Lung (tissue), 12 donors: ENCODE measurements around the gene URGCP. TPM values are rescaled to one million over a fixed set of nuclear protein-coding genes. Genes with fewer than 3 reads are reported as not detected.
"Not testable (repeated sequence)": the region's sequence is repeated elsewhere in the genome, so short reads cannot be mapped to it uniquely, and the experiment has no call there.

Experiments used
- ATAC-seq: fragments of 200-7000 bp; cut with Tn5 transposase; one replicate; pipeline ENCODE4 v1.9.1; 2020; ENCODE audit warnings: moderate number of reproducible peaks; ENCODE audit not compliant: insufficient read depth, low FRiP score
- DNase-seq, 3 donors: peaks; one replicate each; pipeline ENCODE4 v3.0.0-alpha.2; 2013 to 2017
- H3K27ac ChIP-seq, 2 donors: one replicate each; pipeline ENCODE4 v1.5.1; 2013; ENCODE audit warnings: mild to moderate bottlenecking in 2 of 2, moderate library complexity in 2 of 2, control low read depth in 1 of 2, inconsistent platforms in 1 of 2, low read depth in 1 of 2, low read length in 1 of 2
- H3K27me3 ChIP-seq, 3 donors: one replicate each; pipeline ENCODE4 v1.5.1; 2013; ENCODE audit warnings: low read length in 2 of 3; ENCODE audit not compliant: control insufficient read depth in 3 of 3, insufficient read depth in 3 of 3
- H3K36me3 ChIP-seq, 4 donors: one replicate each; pipeline ENCODE4 v1.5.1; 2013; ENCODE audit warnings: low read length in 4 of 4, mild to moderate bottlenecking in 1 of 4, moderate library complexity in 1 of 4; ENCODE audit not compliant: control insufficient read depth in 4 of 4, insufficient read depth in 4 of 4
- H3K4me1 ChIP-seq, 5 donors: one replicate each; pipeline ENCODE4 v1.5.1; 2013; ENCODE audit warnings: low read length in 5 of 5, mild to moderate bottlenecking in 2 of 5, moderate library complexity in 1 of 5; ENCODE audit not compliant: control insufficient read depth in 5 of 5, insufficient read depth in 5 of 5
- H3K4me3 ChIP-seq: one replicate; pipeline ENCODE4 v1.5.1; 2013; ENCODE audit warnings: mild to moderate bottlenecking, control low read depth, moderate library complexity
- H3K9ac ChIP-seq, 2 donors: one replicate each; pipeline ENCODE4 v1.5.1; 2013; ENCODE audit warnings: low read length in 2 of 2, control low read depth in 1 of 2; ENCODE audit not compliant: insufficient read depth in 1 of 2
- H3K9me3 ChIP-seq, 4 donors: one replicate each; pipeline ENCODE4 v1.5.1; 2013; ENCODE audit warnings: low read length in 3 of 4, mild to moderate bottlenecking in 1 of 4, moderate library complexity in 1 of 4; ENCODE audit not compliant: control insufficient read depth in 4 of 4, insufficient read depth in 3 of 4
- CTCF ChIP-seq: IDR thresholded peaks from 2 replicates; pipeline ENCODE4 v1.5.1; 2012; ENCODE audit warnings: mild to moderate bottlenecking; ENCODE audit errors: control extremely low read depth, extremely low read depth
- WGBS, 2 donors: extraction: QIAGEN DNeasy Blood & Tissue Kit; methylation state at CpG; one replicate each; pipeline ENCODE4 v1.1.7; 2013; 5-methylcytosine and 5-hydroxymethylcytosine counted together
- polyA plus RNA-seq, 2 donors: library from polyadenylated mRNA; stranded (reverse); fragments of 200-250 nt; gene quantifications; one replicate each; pipeline ENCODE4 v1.2.1, GENCODE V29; 2013
- total RNA-seq, 2 donors: library from RNA; depleted of rRNA in 1 of 2; stranded (reverse); fragments of >200 nt in 1 of 2; gene quantifications; one replicate each; pipeline ENCODE4 v1.2.1, GENCODE V29; 2014 to 2021
- donor health status: control.
- donor health status: control.
- donor health status: Bipolar disorder and iron deficiency.
- donor health status: healthy.
- donor health status: DM: yes; HTN: yes; CAD: no.

Gene URGCP
- total and polyA plus RNA-seq, 4 donors, result 11.8 to 25.5 (median 19.7) TPM

- Histone ChIP-seq H3K36me3 (peaks cover 0 to 5% (median 0%) of the 10 kb centered on the region in 4 donors), H3K9me3 (no peaks in the 10 kb centered on the region), H3K9ac (peak overlapping the region; percentile 55 to 81), H3K4me1 (peaks cover 0 to 20% (median 11%) of the 10 kb centered on the region in 5 donors), H3K27ac (peak overlapping the region; percentile 89 to 98), H3K27me3 (no peaks in the 10 kb centered on the region), H3K4me3 (peak overlapping the region; percentile 88)
- ATAC-seq (no peak), DNase-seq (peak; percentile 10 to 18 (median 16))
- 45 to 62% methylated on average over 8 of the region's 8 CpGs for WGBS, 2 donors
- no peak for TF ChIP-seq CTCF
Measured at GRCh38 chr7:43905209-43905946, 1.0 kb downstream of the URGCP start.

- H3K27me3 ChIP-seq, result no peaks in the 10 kb centered on the region
- TF ChIP-seq CTCF, result no peak
- H3K9ac ChIP-seq, result peak overlapping the region in 1 of 2 donors; percentile 55
- ATAC-seq (no peak), DNase-seq (no peak)
- no peaks in the 10 kb centered on the region for H3K9me3 ChIP-seq
- no peak overlapping the region for H3K4me3 ChIP-seq
- 94 to 96% methylated on average over 5 of the region's 5 CpGs for WGBS, 2 donors
- H3K36me3 ChIP-seq, result peaks cover 0 to 5% (median 0%) of the 10 kb centered on the region in 4 donors
- H3K4me1 ChIP-seq, result peaks cover 0 to 20% (median 11%) of the 10 kb centered on the region in 5 donors
- H3K27ac ChIP-seq, result peak overlapping the region; percentile 34 to 72
Measured at GRCh38 chr7:43904533-43905208, 1.7 kb downstream of the URGCP start.

- no peak overlapping the region for H3K4me3 ChIP-seq
- no peaks in the 10 kb centered on the region for H3K9me3 ChIP-seq
- no peak for ATAC-seq
- H3K4me1 ChIP-seq, result peaks cover 0 to 20% (median 11%) of the 10 kb centered on the region in 5 donors
- no peak for TF ChIP-seq CTCF
- peak overlapping the region in 1 of 2 donors; percentile 3 for H3K9ac ChIP-seq
- WGBS, 2 donors, result 95% methylated on average over 5 of the region's 5 CpGs
- no peak for DNase-seq
- no peaks in the 10 kb centered on the region for H3K27me3 ChIP-seq
- peaks cover 0 to 9% (median 0%) of the 10 kb centered on the region in 4 donors for H3K36me3 ChIP-seq
- H3K27ac ChIP-seq, result no peak overlapping the region
Measured at GRCh38 chr7:43902542-43903054, 3.8 kb downstream of the URGCP start.

DNA sequence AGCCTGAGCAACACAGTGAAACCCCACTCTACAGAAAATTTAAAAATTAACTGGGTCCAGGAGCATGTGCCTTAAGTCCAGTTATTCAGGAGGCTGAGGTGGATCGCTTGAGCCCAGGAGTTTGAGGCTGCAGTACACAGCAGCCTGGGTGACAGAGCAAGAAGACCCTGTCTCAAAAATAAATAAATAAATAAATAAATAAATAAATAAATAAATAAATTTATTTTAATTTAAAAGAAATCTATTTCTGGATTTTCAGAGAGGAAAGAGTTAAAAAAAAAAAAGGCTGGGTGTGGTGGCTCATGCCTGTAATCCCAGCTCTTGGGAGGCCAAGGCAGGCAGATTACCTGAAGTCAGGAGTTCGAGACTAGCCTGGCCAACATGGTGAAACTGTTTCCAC lies 7.8 kb downstream of the URGCP start:
- H3K27me3 ChIP-seq, H3K9ac ChIP-seq, H3K36me3 ChIP-seq, H3K27ac ChIP-seq, ATAC-seq, DNase-seq, H3K4me3 ChIP-seq, H3K9me3 ChIP-seq: not testable (repeated sequence)
- H3K4me1 ChIP-seq, result peaks cover 0 to 11% (median 2%) of the 10 kb centered on the region in 5 donors
- WGBS, 2 donors, result 96 to 98% methylated on average over 2 of the region's 2 CpGs
